Peyer's patch (tissue), 4 donors: ENCODE results near the gene SMYD3. TPM values are rescaled to one million over a fixed set of nuclear protein-coding genes. Genes with fewer than 3 reads are reported as not detected.
A peak's percentile ranks its signal among the peaks of the same experiment; 100 is the strongest.

Source experiments
- DNase-seq, 3 donors: peaks; one replicate each; pipeline ENCODE4 v3.0.0-alpha.2; 2017 to 2019
- H3K27ac ChIP-seq, 4 donors: fragments of 200-600 bp; sonication (generic); one replicate each; pipeline ENCODE4 v1.5.1; 2016 to 2019
- H3K27me3 ChIP-seq, 2 donors: fragments of 200-600 bp; sonication (generic); one replicate each; pipeline ENCODE4 v1.5.1; 2019
- H3K36me3 ChIP-seq, 3 donors: fragments of 200-600 bp; sonication (generic); one replicate each; pipeline ENCODE4 v1.5.1; 2016 to 2019
- H3K4me1 ChIP-seq, 4 donors: fragments of 200-600 bp; sonication (generic); one replicate each; pipeline ENCODE4 v1.5.1; 2016 to 2019
- H3K4me3 ChIP-seq, 4 donors: fragments of 200-600 bp; sonication (generic); 1 replicate in 3 of 4; 2 replicates in 1 of 4; pipeline ENCODE4 v1.5.1; 2016 to 2019; ENCODE audit warnings: mild to moderate bottlenecking in 1 of 4
- H3K9me3 ChIP-seq, 4 donors: fragments of 200-600 bp; sonication (generic); one replicate each; pipeline ENCODE4 v1.5.1; 2016 to 2019; ENCODE audit warnings: mild to moderate bottlenecking in 1 of 4
- CTCF ChIP-seq, 6 experiments: fragments of 450-650 bp in 4 of 6; fragments of 200-600 bp in 2 of 6; sonication (generic) in 1 of 6; IDR thresholded peaks; one replicate each; pipeline ENCODE4 v1.5.1; 2017 to 2019; ENCODE audit warnings: antibody characterized with exemption in 6 of 6, mild to moderate bottlenecking in 3 of 6, moderate library complexity in 1 of 6
- POLR2A ChIP-seq, 2 donors: fragments of 450-650 bp; IDR thresholded peaks; one replicate each; pipeline ENCODE4 v1.5.1; 2017; ENCODE audit warnings: antibody characterized with exemption in 2 of 2, mild to moderate bottlenecking in 2 of 2, moderate library complexity in 2 of 2
- total RNA-seq, 4 donors: library from RNA; depleted of rRNA; stranded (reverse); fragments of >200 nt; gene quantifications; one replicate each; pipeline ENCODE4 v1.1.0, GENCODE V29; 2016

The SMYD3 gene
- total RNA-seq, 4 donors from 2014 or later = 19.8 to 55.3 (median 26.9) TPM

- DNase-seq = no peak
These were observed 694.8 kb downstream of the SMYD3 start for GRCh38 chr1:245812278-245812677.

GRCh38 chr1:245810789-245811337 lies 696.2 kb downstream of the SMYD3 start:
- no peak for TF ChIP-seq POLR2A (IDR thresholded peaks at IDR 0.05)
- no peak for TF ChIP-seq CTCF (IDR thresholded peaks at IDR 0.05)
- no peak overlapping the region for H3K4me3 ChIP-seq
- H3K27ac ChIP-seq = peak overlapping the region in 1 of 4 donors; percentile 62
- H3K36me3 ChIP-seq = no peaks in the 10 kb centered on the region
- no peaks in the 10 kb centered on the region for H3K27me3 ChIP-seq
- DNase-seq = peak in 1 of 3 donors; percentile 35
- H3K9me3 ChIP-seq = no peaks in the 10 kb centered on the region
- H3K4me1 ChIP-seq = peaks cover 0 to 4% (median 0%) of the 10 kb centered on the region in 4 donors

More at GRCh38 chr1:245812278-245812677, 694.8 kb downstream of the SMYD3 start:
- Histone ChIP-seq H3K36me3 (no peaks in the 10 kb centered on the region), H3K27me3 (no peaks in the 10 kb centered on the region), H3K27ac (no peak overlapping the region), H3K4me1 (peaks cover 0 to 4% (median 0%) of the 10 kb centered on the region in 4 donors), H3K4me3 (no peak overlapping the region), H3K9me3 (no peaks in the 10 kb centered on the region)
- TF ChIP-seq POLR2A (IDR thresholded peaks at IDR 0.05) (no peak), CTCF (IDR thresholded peaks at IDR 0.05) (no peak)

- no peak for TF ChIP-seq CTCF (IDR thresholded peaks at IDR 0.05)
- TF ChIP-seq POLR2A (IDR thresholded peaks at IDR 0.05) = no peak
- Histone ChIP-seq H3K4me1 (peaks cover 0 to 4% (median 0%) of the 10 kb centered on the region in 4 donors), H3K27me3 (no peaks in the 10 kb centered on the region), H3K27ac (peak overlapping the region in 1 of 4 donors; percentile 62), H3K36me3 (no peaks in the 10 kb centered on the region), H3K9me3 (no peaks in the 10 kb centered on the region), H3K4me3 (no peak overlapping the region)
- no peak for DNase-seq
These were observed 696.8 kb downstream of the SMYD3 start for GRCh38 chr1:245810181-245810769.

- no peaks in the 10 kb centered on the region for H3K27me3 ChIP-seq
- DNase-seq = no peak
- TF ChIP-seq POLR2A (IDR thresholded peaks at IDR 0.05) (no peak), CTCF (IDR thresholded peaks at IDR 0.05) (no peak)
These were observed 697.7 kb downstream of the SMYD3 start for GRCh38 chr1:245809361-245809760.

GRCh38 chr1:245807954-245808719 lies 698.9 kb downstream of the SMYD3 start:
- Histone ChIP-seq H3K36me3 (no peaks in the 10 kb centered on the region), H3K4me3 (no peak overlapping the region), H3K9me3 (no peaks in the 10 kb centered on the region), H3K27ac (peak overlapping the region in 1 of 4 donors; percentile 62), H3K27me3 (no peaks in the 10 kb centered on the region), H3K4me1 (peaks cover 0 to 4% (median 0%) of the 10 kb centered on the region in 4 donors)
- TF ChIP-seq CTCF (IDR thresholded peaks at IDR 0.05) (no peak), POLR2A (IDR thresholded peaks at IDR 0.05) (no peak)
- peak in 1 of 3 donors; percentile 32 for DNase-seq

More at GRCh38 chr1:245809361-245809760, 697.7 kb downstream of the SMYD3 start:
- Histone ChIP-seq H3K4me3 (no peak overlapping the region), H3K9me3 (no peaks in the 10 kb centered on the region), H3K36me3 (no peaks in the 10 kb centered on the region), H3K4me1 (peaks cover 0 to 4% (median 0%) of the 10 kb centered on the region in 4 donors), H3K27ac (peak overlapping the region in 1 of 4 donors; percentile 62)
